Dermis microvascular lymphatic vessel endothelial cell (primary cell): ENCODE data around the gene PGM5. TPM values are rescaled to one million over a fixed set of nuclear protein-coding genes. Genes with fewer than 3 reads are reported as not detected.

Experiments used
- DNase-seq, 2 donors: peaks; one replicate each; pipeline versions ENCODE4 v3.0.0 to v3.0.0-alpha.2; 2010; ENCODE audit warnings: low read depth in 2 of 2
- total RNA-seq: library from RNA; depleted of rRNA; stranded (reverse); fragments of >200 nt; gene quantifications from 2 replicates; pipeline ENCODE4 v1.2.1, GENCODE V29; 2014

The PGM5 gene
- total RNA-seq, 1 donor from 2014 or later: 48.9 TPM

DNA sequence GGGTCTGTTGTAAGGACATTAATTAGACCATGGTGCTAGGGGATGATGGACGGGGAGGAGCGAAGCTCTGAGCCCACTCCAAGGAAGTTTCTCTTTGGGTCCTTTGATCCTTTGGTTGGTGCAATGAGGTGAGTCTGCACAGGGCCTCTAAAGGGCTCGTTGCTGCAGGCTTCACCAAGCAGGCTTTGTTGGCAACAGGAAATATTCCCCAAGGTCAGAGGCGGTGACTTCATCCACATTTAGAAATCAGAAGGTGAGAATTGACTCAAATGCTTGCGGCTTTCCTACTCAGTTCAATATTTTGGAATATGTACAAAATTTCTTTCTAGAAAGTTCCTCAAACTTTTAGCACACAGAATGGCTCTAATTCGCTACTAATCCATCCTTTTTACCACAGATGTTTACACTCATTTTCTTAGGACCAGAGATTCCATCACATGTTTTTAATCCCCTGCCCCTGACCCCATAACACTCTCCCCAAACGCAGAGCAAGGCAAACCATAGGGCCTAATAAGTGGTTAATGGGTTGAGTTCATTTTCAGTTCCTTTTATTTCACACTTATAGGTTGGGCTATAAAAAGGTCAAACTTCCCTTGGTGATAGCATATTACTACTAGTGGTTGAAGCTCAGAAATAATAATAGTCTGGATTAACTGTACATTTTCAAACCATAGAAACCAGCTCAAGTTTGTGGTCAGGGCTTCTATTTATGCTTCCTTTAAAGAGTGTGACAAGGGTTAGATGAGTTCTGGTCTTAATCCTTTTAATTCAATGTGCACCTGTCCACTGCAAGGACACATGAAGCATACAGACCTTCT is 221.6 kb downstream of the PGM5 start:
- DNase-seq: no peak

Other genes with a start within 250 kb of the PGM5 start
- gene ZNG1C, start 114.6 kb upstream of the PGM5 start, total RNA-seq: 9.6 and 16.9 TPM in 2 replicates
- under 0.01 TPM in 1 of 2 replicates, not detected in the other for gene FOXD4L3, start 53.7 kb upstream of the PGM5 start, total RNA-seq
- 0.13 TPM in 1 of 2 replicates, not detected in the other for gene TMEM252, start 184.3 kb downstream of the PGM5 start, total RNA-seq